SK-N-SH treated with all-trans-retinoic acid at 6 μM for 48 hours (cell line): ENCODE measurements around the gene ARL6IP6.

Source experiments
- ARNTL ChIP-seq: fragments of 450-650 bp; formaldehyde crosslinking; IDR thresholded peaks from 2 replicates; pipeline ENCODE4 v1.5.0; 2020; ENCODE audit warnings: low read depth, mild to moderate bottlenecking, moderate library complexity, borderline replicate concordance
- CSDC2 ChIP-seq: fragments of 250-450 bp; sonication (Bioruptor Pico); IDR thresholded peaks from 2 replicates; pipeline ENCODE4 v1.5.0; 2020; ENCODE audit warnings: mild to moderate bottlenecking, moderate library complexity
- ISL1 ChIP-seq: fragments of 250-450 bp; sonication (Bioruptor Pico); IDR thresholded peaks from 2 replicates; pipeline ENCODE4 v2.1.2; 2022; ENCODE audit warnings: mild to moderate bottlenecking, moderate library complexity
- SNAI2 ChIP-seq: fragments of 250-450 bp; sonication (Bioruptor Pico); IDR thresholded peaks from 2 replicates; pipeline ENCODE4 v1.5.0; 2020; ENCODE audit warnings: mild to moderate bottlenecking, moderate library complexity
- ZFP3 ChIP-seq: fragments of 250-450 bp; sonication (Bioruptor Pico); IDR thresholded peaks from 2 replicates; pipeline ENCODE4 v1.5.0; 2020; ENCODE audit warnings: mild to moderate bottlenecking, moderate library complexity
- ZFP30 ChIP-seq: fragments of 450-650 bp; formaldehyde crosslinking; IDR thresholded peaks from 2 replicates; pipeline ENCODE4 v1.5.0; 2022; ENCODE audit warnings: mild to moderate bottlenecking, moderate library complexity
- TF ChIP-seq, protein P1 (sequence below): fragments of 250-450 bp; sonication (Bioruptor Pico); IDR thresholded peaks from 2 replicates; pipeline ENCODE4 v1.8.0; 2020; ENCODE audit warnings: mild to moderate bottlenecking, moderate library complexity, borderline replicate concordance

GRCh38 chr2:152710713-152711112 is 7.7 kb upstream of the ARL6IP6 start:
- no peak for TF ChIP-seq SNAI2 (CRISPR knock-in tag)
- no peak for TF ChIP-seq ZFP3
- TF ChIP-seq ARNTL (CRISPR knock-in tag) = no peak
- TF ChIP-seq, protein P1, sequence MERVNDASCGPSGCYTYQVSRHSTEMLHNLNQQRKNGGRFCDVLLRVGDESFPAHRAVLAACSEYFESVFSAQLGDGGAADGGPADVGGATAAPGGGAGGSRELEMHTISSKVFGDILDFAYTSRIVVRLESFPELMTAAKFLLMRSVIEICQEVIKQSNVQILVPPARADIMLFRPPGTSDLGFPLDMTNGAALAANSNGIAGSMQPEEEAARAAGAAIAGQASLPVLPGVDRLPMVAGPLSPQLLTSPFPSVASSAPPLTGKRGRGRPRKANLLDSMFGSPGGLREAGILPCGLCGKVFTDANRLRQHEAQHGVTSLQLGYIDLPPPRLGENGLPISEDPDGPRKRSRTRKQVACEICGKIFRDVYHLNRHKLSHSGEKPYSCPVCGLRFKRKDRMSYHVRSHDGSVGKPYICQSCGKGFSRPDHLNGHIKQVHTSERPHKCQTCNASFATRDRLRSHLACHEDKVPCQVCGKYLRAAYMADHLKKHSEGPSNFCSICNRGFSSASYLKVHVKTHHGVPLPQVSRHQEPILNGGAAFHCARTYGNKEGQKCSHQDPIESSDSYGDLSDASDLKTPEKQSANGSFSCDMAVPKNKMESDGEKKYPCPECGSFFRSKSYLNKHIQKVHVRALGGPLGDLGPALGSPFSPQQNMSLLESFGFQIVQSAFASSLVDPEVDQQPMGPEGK (CRISPR knock-in tag) = no peak
- TF ChIP-seq CSDC2 = no peak
- no peak for TF ChIP-seq ISL1 (CRISPR knock-in tag)
- TF ChIP-seq ZFP30 (CRISPR knock-in tag) = no peak
